Gastroesophageal sphincter (tissue), 4 donors: ENCODE data around the gene NUMA1. TPM values are rescaled to one million over a fixed set of nuclear protein-coding genes. Genes with fewer than 3 reads are reported as not detected.

Experiments used
- ATAC-seq: fragments of 150-250 bp; one replicate; pipeline ENCODE4 v1.9.1; 2016; ENCODE audit warnings: mild to moderate bottlenecking, moderate library complexity
- H3K27ac ChIP-seq, 4 donors: fragments of 200-600 bp; sonication (generic) in 3 of 4; 1 replicate in 3 of 4; 2 replicates in 1 of 4; pipeline ENCODE4 v1.5.1; 2016 to 2019
- H3K27me3 ChIP-seq: fragments of 200-600 bp; sonication (generic); one replicate; pipeline ENCODE4 v1.5.1; 2019
- H3K36me3 ChIP-seq, 2 donors: fragments of 200-600 bp; sonication (generic); one replicate each; pipeline ENCODE4 v1.5.1; 2019; ENCODE audit warnings: control low read depth in 1 of 2
- H3K4me1 ChIP-seq, 3 donors: fragments of 200-600 bp; sonication (generic); 1 replicate in 2 of 3; 2 replicates in 1 of 3; pipeline ENCODE4 v1.5.1; 2016 to 2019; ENCODE audit warnings: control low read depth in 2 of 3
- H3K4me3 ChIP-seq, 2 donors: fragments of 200-600 bp; sonication (generic); one replicate each; pipeline ENCODE4 v1.5.1; 2019; ENCODE audit warnings: mild to moderate bottlenecking in 1 of 2, moderate library complexity in 1 of 2
- H3K9me3 ChIP-seq, 3 donors: fragments of 200-600 bp; sonication (generic); one replicate each; pipeline ENCODE4 v1.5.1; 2017 to 2019; ENCODE audit warnings: control low read depth in 2 of 3
- CTCF ChIP-seq, 4 experiments: fragments of 200-600 bp in 2 of 4; fragments of 450-650 bp in 2 of 4; sonication (generic) in 1 of 4; IDR thresholded peaks; one replicate each; pipeline ENCODE4 v1.5.1; 2017 to 2019; ENCODE audit warnings: antibody characterized with exemption in 4 of 4, mild to moderate bottlenecking in 2 of 4, moderate library complexity in 2 of 4
- EP300 ChIP-seq: sonication (generic); formaldehyde crosslinking; IDR thresholded peaks from one replicate; pipeline ENCODE4 v1.6.1; 2017; ENCODE audit warnings: antibody characterized with exemption, mild to moderate bottlenecking
- POLR2A ChIP-seq, 2 donors: fragments of 450-650 bp; IDR thresholded peaks; one replicate each; pipeline ENCODE4 v1.6.1; 2017; ENCODE audit warnings: antibody characterized with exemption in 2 of 2, mild to moderate bottlenecking in 2 of 2, moderate library complexity in 1 of 2
- POLR2AphosphoS5 ChIP-seq: sonication (generic); formaldehyde crosslinking; IDR thresholded peaks from one replicate; pipeline ENCODE4 v1.6.1; 2017; ENCODE audit warnings: antibody characterized with exemption
- WGBS, 2 donors: methylation state at CpG; one replicate each; pipeline ENCODE4 v1.1.5; 2018; ENCODE audit warnings: low coverage in 1 of 2; 5-methylcytosine and 5-hydroxymethylcytosine counted together
- total RNA-seq, 4 donors: library from RNA; depleted of rRNA; stranded (reverse); fragments of >200 nt; gene quantifications; one replicate each; pipeline ENCODE4 v1.1.0, GENCODE V29; 2016

Gene NUMA1
- total RNA-seq, 4 donors from 2014 or later: 235 to 370 (median 290) TPM

GRCh38 chr11:72009156-72009555 is 71.2 kb downstream of the NUMA1 start:
- TF ChIP-seq POLR2AphosphoS5: no peak
- TF ChIP-seq CTCF (IDR thresholded peaks at IDR 0.05): no peak
- no peak for TF ChIP-seq POLR2A (IDR thresholded peaks at IDR 0.05)
- TF ChIP-seq EP300: no peak
- Histone ChIP-seq H3K27ac (peak overlapping the region in 1 of 4 donors; percentile 4), H3K27me3 (no peaks in the 10 kb centered on the region), H3K36me3 (peaks cover 0 to 100% of the 10 kb centered on the region in 2 donors), H3K4me1 (peaks cover 4 to 53% (median 19%) of the 10 kb centered on the region in 3 donors), H3K9me3 (no peaks in the 10 kb centered on the region), H3K4me3 (no peak overlapping the region)
- no peak for ATAC-seq
- 60 to 80% methylated on average over 1 to 4 of the region's 6 CpGs for WGBS, 2 donors

- H3K27me3 ChIP-seq: no peaks in the 10 kb centered on the region
- H3K4me1 ChIP-seq: peaks cover 3 to 49% (median 15%) of the 10 kb centered on the region in 3 donors
- no peak for ATAC-seq
- WGBS, 2 donors: 80% methylated on average over 2 of the region's 7 CpGs; no CpG with 5 or more reads in 1 of the 2 donors
- TF ChIP-seq POLR2A (IDR thresholded peaks at IDR 0.05) (no peak), EP300 (no peak), CTCF (IDR thresholded peaks at IDR 0.05) (no peak), POLR2AphosphoS5 (no peak)
- H3K9me3 ChIP-seq: no peaks in the 10 kb centered on the region
- H3K4me3 ChIP-seq: no peak overlapping the region
- peak overlapping the region in 1 of 4 donors; percentile 4 for H3K27ac ChIP-seq
- peaks cover 0 to 100% of the 10 kb centered on the region in 2 donors for H3K36me3 ChIP-seq
Observed at GRCh38 chr11:72008728-72009127, 71.6 kb downstream of the NUMA1 start.

- Histone ChIP-seq H3K27me3 (no peaks in the 10 kb centered on the region), H3K36me3 (peaks cover 0 to 100% of the 10 kb centered on the region in 2 donors), H3K4me3 (no peak overlapping the region), H3K4me1 (peaks cover 0 to 44% (median 6%) of the 10 kb centered on the region in 3 donors), H3K27ac (peak overlapping the region in 1 of 4 donors; percentile 61), H3K9me3 (no peaks in the 10 kb centered on the region)
- TF ChIP-seq POLR2A (IDR thresholded peaks at IDR 0.05): no peak
- no peak for TF ChIP-seq EP300
- no peak for TF ChIP-seq CTCF (IDR thresholded peaks at IDR 0.05)
- no peak for TF ChIP-seq POLR2AphosphoS5
- 58 to 68% methylated on average over 4 to 5 of the region's 5 CpGs for WGBS, 2 donors
- no peak for ATAC-seq
Observed at GRCh38 chr11:72007587-72007986, 72.8 kb downstream of the NUMA1 start.

- no peaks in the 10 kb centered on the region for H3K9me3 ChIP-seq
- ATAC-seq: no peak
- H3K4me3 ChIP-seq: no peak overlapping the region
- H3K27ac ChIP-seq: peak overlapping the region in 1 of 4 donors; percentile 61
- no peak for TF ChIP-seq POLR2AphosphoS5
- TF ChIP-seq POLR2A (IDR thresholded peaks at IDR 0.05): no peak
- no peak for TF ChIP-seq CTCF (IDR thresholded peaks at IDR 0.05)
- no peak for TF ChIP-seq EP300
- H3K4me1 ChIP-seq: peaks cover 0 to 44% (median under 1%) of the 10 kb centered on the region in 3 donors
- H3K27me3 ChIP-seq: no peaks in the 10 kb centered on the region
- peaks cover 0 to 100% of the 10 kb centered on the region in 2 donors for H3K36me3 ChIP-seq
- WGBS, 2 donors: 57 to 75% methylated on average over 4 of the region's 15 CpGs
Observed at GRCh38 chr11:72007089-72007476, 73.3 kb downstream of the NUMA1 start.

GRCh38 chr11:72006309-72007088 is 73.8 kb downstream of the NUMA1 start:
- no peak overlapping the region for H3K4me3 ChIP-seq
- peak overlapping the region in 1 of 4 donors; percentile 61 for H3K27ac ChIP-seq
- no peak for TF ChIP-seq POLR2A (IDR thresholded peaks at IDR 0.05)
- TF ChIP-seq EP300: no peak
- no peak for TF ChIP-seq CTCF (IDR thresholded peaks at IDR 0.05)
- no peak for TF ChIP-seq POLR2AphosphoS5
- H3K27me3 ChIP-seq: no peaks in the 10 kb centered on the region
- H3K4me1 ChIP-seq: peaks cover 0 to 44% (median 0%) of the 10 kb centered on the region in 3 donors
- 60% methylated on average over 6 of the region's 8 CpGs; no CpG with 5 or more reads in 1 of the 2 donors for WGBS, 2 donors
- no peak for ATAC-seq
- no peaks in the 10 kb centered on the region for H3K9me3 ChIP-seq
- H3K36me3 ChIP-seq: peaks cover 0 to 100% of the 10 kb centered on the region in 2 donors
